Thyroid gland (tissue), 4 donors: ENCODE measurements around the gene KDF1. TPM values are rescaled to one million over a fixed set of nuclear protein-coding genes. Genes with fewer than 3 reads are reported as not detected.

Experiments used
- DNase-seq, 2 donors: peaks; one replicate each; pipeline ENCODE4 v3.0.0-alpha.2; 2019
- H3K27ac ChIP-seq, 3 donors: fragments of 200-600 bp; sonication (generic); 1 replicate in 2 of 3; 2 replicates in 1 of 3; pipeline ENCODE4 v1.5.1; 2016 to 2019; ENCODE audit warnings: mild to moderate bottlenecking in 1 of 3, moderate library complexity in 1 of 3
- H3K27me3 ChIP-seq: fragments of 200-600 bp; sonication (generic); one replicate; pipeline ENCODE4 v1.5.1; 2019
- H3K36me3 ChIP-seq, 2 donors: fragments of 200-600 bp; sonication (generic); one replicate each; pipeline ENCODE4 v1.5.1; 2016 to 2019
- H3K4me1 ChIP-seq, 2 donors: fragments of 200-600 bp; sonication (generic); one replicate each; pipeline ENCODE4 v1.5.1; 2017 to 2019
- H3K4me3 ChIP-seq, 3 donors: fragments of 200-600 bp; sonication (generic); replicated peaks in 1 of 3; 1 replicate in 2 of 3; 2 replicates in 1 of 3; pipeline ENCODE4 v1.5.1; 2016; ENCODE audit warnings: mild to moderate bottlenecking in 1 of 3
- H3K9me3 ChIP-seq: fragments of 200-600 bp; sonication (generic); one replicate; pipeline ENCODE4 v1.5.1; 2017
- POLR2A ChIP-seq, 2 donors: fragments of 450-650 bp; IDR thresholded peaks; one replicate each; pipeline ENCODE4 v1.6.1; 2017; ENCODE audit warnings: antibody characterized with exemption in 2 of 2, mild to moderate bottlenecking in 2 of 2, moderate library complexity in 1 of 2
- WGBS, 2 donors: methylation state at CpG; one replicate each; pipeline ENCODE4 v1.1.5; 2017; 5-methylcytosine and 5-hydroxymethylcytosine counted together
- intact Hi-C: fragments of 100-400 bp; cut with DNase I; formaldehyde crosslinking; loops from one replicate; pipeline ENCODE4 v1.15.1; 2023
- total RNA-seq, 4 donors: library from RNA; depleted of rRNA; stranded (reverse); fragments of >200 nt; gene quantifications; one replicate each; pipeline ENCODE4 v1.2.3, GENCODE V29; 2016
- TF ChIP-seq, protein P1 (sequence below), 6 experiments: fragments of 200-600 bp in 3 of 6; fragments of 450-650 bp in 3 of 6; sonication (generic) in 3 of 6; IDR thresholded peaks; one replicate each; pipeline ENCODE4 v1.5.1; 2016 to 2019; ENCODE audit warnings: antibody characterized with exemption in 6 of 6, mild to moderate bottlenecking in 2 of 6, inconsistent platforms in 1 of 6, moderate library complexity in 1 of 6

The KDF1 gene
- total RNA-seq, 4 donors from 2014 or later: 13.2 to 30.3 (median 22.6) TPM

DNA sequence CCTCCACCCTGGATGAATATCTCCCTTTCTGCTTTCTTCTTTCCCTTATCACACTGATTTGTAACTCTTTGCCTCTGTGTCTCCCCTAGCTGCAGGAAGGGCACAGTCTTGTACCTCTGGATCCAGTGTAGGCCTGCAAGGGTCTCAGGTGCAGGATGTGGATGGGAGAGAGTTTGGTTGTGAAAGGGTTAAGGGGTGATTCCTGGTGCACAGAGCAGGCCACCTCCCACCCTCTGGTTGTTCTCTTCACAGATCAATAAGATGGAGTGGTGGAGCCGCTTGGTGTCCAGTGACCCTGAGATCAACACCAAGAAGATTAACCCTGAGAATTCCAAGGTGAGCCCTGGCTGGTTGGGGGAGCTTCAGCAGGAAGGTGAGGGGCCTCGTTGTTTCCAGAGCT, 15.1 kb downstream of the KDF1 start:
- intact Hi-C loops: no loop called here
- 80 to 83% methylated on average over 2 of the region's 2 CpGs for WGBS, 2 donors
- no peak overlapping the region for H3K27ac ChIP-seq
- H3K27me3 ChIP-seq: no peaks in the 10 kb centered on the region
- peaks cover 0 to under 1% of the 10 kb centered on the region in 2 donors for H3K4me1 ChIP-seq
- no peak overlapping the region for H3K4me3 ChIP-seq
- no peak for TF ChIP-seq POLR2A (IDR thresholded peaks at IDR 0.05)
- TF ChIP-seq, protein P1, sequence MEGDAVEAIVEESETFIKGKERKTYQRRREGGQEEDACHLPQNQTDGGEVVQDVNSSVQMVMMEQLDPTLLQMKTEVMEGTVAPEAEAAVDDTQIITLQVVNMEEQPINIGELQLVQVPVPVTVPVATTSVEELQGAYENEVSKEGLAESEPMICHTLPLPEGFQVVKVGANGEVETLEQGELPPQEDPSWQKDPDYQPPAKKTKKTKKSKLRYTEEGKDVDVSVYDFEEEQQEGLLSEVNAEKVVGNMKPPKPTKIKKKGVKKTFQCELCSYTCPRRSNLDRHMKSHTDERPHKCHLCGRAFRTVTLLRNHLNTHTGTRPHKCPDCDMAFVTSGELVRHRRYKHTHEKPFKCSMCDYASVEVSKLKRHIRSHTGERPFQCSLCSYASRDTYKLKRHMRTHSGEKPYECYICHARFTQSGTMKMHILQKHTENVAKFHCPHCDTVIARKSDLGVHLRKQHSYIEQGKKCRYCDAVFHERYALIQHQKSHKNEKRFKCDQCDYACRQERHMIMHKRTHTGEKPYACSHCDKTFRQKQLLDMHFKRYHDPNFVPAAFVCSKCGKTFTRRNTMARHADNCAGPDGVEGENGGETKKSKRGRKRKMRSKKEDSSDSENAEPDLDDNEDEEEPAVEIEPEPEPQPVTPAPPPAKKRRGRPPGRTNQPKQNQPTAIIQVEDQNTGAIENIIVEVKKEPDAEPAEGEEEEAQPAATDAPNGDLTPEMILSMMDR (IDR thresholded peaks at IDR 0.05): no peak
- DNase-seq: no peak
- H3K9me3 ChIP-seq: no peaks in the 10 kb centered on the region
- H3K36me3 ChIP-seq: peaks cover 47 to 58% of the 10 kb centered on the region in 2 donors

DNA sequence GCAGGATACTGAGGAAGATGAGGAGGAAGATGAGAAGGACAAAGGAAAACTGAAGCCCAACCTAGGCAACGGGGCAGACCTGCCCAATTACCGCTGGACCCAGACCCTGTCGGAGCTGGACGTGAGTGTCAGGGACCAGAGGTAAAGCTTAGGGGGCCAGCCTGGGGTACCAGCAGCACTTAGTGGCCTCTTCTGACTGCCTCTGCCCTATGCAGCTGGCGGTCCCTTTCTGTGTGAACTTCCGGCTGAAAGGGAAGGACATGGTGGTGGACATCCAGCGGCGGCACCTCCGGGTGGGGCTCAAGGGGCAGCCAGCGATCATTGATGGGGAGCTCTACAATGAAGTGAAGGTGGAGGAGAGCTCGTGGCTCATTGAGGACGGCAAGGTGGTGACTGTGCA, 17.6 kb downstream of the KDF1 start:
- Histone ChIP-seq H3K27ac (no peak overlapping the region), H3K4me3 (no peak overlapping the region), H3K4me1 (peaks cover 0 to 16% of the 10 kb centered on the region in 2 donors), H3K9me3 (no peaks in the 10 kb centered on the region), H3K36me3 (peaks cover 47 to 58% of the 10 kb centered on the region in 2 donors), H3K27me3 (no peaks in the 10 kb centered on the region)
- TF ChIP-seq, protein P1 (IDR thresholded peaks at IDR 0.05): no peak
- TF ChIP-seq POLR2A (IDR thresholded peaks at IDR 0.05): no peak
- intact Hi-C loops: no loop called here
- WGBS, 2 donors: 93 to 94% methylated on average over 12 of the region's 12 CpGs
- no peak for DNase-seq

DNA sequence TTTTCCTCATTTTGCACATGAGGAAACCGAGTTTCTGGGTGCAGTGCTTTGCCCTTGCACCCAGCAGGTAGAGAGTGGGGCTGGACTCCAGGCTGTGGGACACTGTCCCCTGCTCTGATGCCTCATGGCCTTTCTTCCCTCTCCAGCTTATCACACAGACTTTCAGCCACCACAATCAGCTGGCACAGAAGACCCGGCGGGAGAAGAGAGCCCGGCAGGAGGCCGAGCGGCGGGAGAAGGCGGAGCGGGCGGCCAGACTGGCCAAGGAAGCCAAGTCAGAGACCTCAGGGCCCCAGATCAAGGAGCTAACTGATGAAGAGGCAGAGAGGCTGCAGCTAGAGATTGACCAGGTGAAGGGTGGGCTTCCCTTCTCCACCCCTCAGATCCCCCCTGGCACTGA, 19.0 kb downstream of the KDF1 start:
- intact Hi-C loops: no loop called here
- no peaks in the 10 kb centered on the region for H3K27me3 ChIP-seq
- H3K4me3 ChIP-seq: no peak overlapping the region
- H3K4me1 ChIP-seq: peaks cover 0 to 16% of the 10 kb centered on the region in 2 donors
- DNase-seq: no peak
- H3K9me3 ChIP-seq: no peaks in the 10 kb centered on the region
- H3K27ac ChIP-seq: no peak overlapping the region
- H3K36me3 ChIP-seq: peaks cover 47 to 49% of the 10 kb centered on the region in 2 donors
- TF ChIP-seq, protein P1 (IDR thresholded peaks at IDR 0.05): no peak
- TF ChIP-seq POLR2A (IDR thresholded peaks at IDR 0.05): no peak
- 98 to 99% methylated on average over 10 of the region's 10 CpGs for WGBS, 2 donors

DNA sequence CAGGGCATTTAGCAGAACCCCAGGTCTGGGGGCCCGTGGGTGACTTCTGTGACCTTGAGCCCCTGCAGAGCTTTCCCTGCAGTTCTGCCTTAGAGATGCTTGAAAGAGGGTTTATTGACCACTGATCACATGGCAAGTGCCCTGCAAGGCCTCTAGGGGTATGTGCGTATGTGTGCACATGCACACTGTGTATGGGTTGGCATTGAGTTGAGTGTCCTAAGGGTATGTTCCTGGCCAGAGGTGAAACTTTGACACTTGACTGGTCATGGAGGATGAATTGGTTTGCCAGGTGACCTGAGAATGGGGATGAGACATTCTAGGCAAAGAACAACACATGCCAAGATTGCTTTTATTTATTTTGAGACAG, 21.6 kb downstream of the KDF1 start:
- H3K36me3 ChIP-seq: peaks cover 25 to 32% of the 10 kb centered on the region in 2 donors
- peaks cover 0 to 16% of the 10 kb centered on the region in 2 donors for H3K4me1 ChIP-seq
- H3K4me3 ChIP-seq: no peak overlapping the region
- TF ChIP-seq, protein P1 (IDR thresholded peaks at IDR 0.05): no peak
- TF ChIP-seq POLR2A (IDR thresholded peaks at IDR 0.05): no peak
- no peak overlapping the region for H3K27ac ChIP-seq
- no peak for DNase-seq
- intact Hi-C loops: no loop called here
- no peaks in the 10 kb centered on the region for H3K27me3 ChIP-seq
- H3K9me3 ChIP-seq: no peaks in the 10 kb centered on the region
- WGBS, 2 donors: 69 to 100% methylated on average over 1 to 2 of the region's 2 CpGs

DNA sequence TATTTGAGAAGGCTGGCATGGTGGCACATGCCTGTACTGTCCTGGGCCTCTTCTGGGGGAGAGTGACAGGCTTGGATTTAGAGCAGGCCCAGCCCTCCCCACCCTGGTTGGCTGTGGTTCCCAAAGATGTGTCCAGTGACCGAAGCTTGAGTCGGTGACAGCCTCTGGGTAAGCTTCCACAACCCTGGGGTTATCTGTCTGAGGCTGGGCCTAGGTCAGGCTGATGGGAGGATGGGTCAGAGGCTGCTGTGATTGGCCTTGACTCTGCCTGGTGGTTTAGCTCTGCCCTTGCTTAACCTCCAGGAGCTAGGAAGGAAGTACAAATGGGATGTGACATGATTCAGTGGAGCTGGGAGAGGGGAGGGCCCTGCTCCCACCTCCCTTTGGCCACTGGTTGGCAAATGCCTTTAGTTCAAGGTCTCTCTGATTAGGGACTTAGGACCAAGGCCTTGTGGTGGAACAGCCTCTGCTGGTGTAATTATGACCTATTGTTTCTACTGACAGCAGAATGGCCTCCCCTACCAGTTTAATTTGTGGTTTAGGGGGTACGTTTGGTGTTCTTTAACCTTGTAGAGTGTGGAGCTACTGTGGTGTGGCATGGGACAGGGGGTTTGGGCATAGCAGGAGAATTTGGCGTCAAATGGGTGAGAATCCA, 22.1 kb downstream of the KDF1 start:
- H3K27ac ChIP-seq: no peak overlapping the region
- TF ChIP-seq, protein P1 (IDR thresholded peaks at IDR 0.05): no peak
- no peak for TF ChIP-seq POLR2A (IDR thresholded peaks at IDR 0.05)
- peaks cover 0 to 16% of the 10 kb centered on the region in 2 donors for H3K4me1 ChIP-seq
- no peaks in the 10 kb centered on the region for H3K9me3 ChIP-seq
- H3K4me3 ChIP-seq: no peak overlapping the region
- no peak for DNase-seq
- H3K27me3 ChIP-seq: no peaks in the 10 kb centered on the region
- WGBS, 2 donors: 97 to 98% methylated on average over 3 to 4 of the region's 4 CpGs
- intact Hi-C loops: no loop called here
- peaks cover 20 to 28% of the 10 kb centered on the region in 2 donors for H3K36me3 ChIP-seq
